MM.1S (cell line): ENCODE data around the gene MEIOSIN.

ENCODE experiments used
- DNase-seq: peaks from one replicate; pipeline ENCODE4 v3.0.0-alpha.2; 2015
- H2AFZ ChIP-seq: fragments of 300-600 bp; sonication (generic); 2 replicates; pipeline ENCODE4 v1.6.0; 2016; ENCODE audit warnings: antibody characterized with exemption, low read length
- H3F3A ChIP-seq: fragments of 300-600 bp; sonication (generic); 2 replicates; pipeline ENCODE4 v1.6.1; 2016; ENCODE audit warnings: mild to moderate bottlenecking, antibody characterized with exemption, low read length, moderate library complexity, mixed read lengths; ENCODE audit not compliant: insufficient read depth
- H3K27ac ChIP-seq: fragments of 300-600 bp; sonication (generic); 2 replicates; pipeline ENCODE4 v1.5.1; 2016; ENCODE audit warnings: mild to moderate bottlenecking, low read length
- H3K27me3 ChIP-seq: fragments of 300-600 bp; sonication (generic); replicated peaks from 2 replicates; pipeline ENCODE4 v1.6.0; 2016; ENCODE audit warnings: low read length; ENCODE audit not compliant: insufficient read depth
- H3K36me3 ChIP-seq: fragments of 300-600 bp; sonication (generic); replicated peaks from 2 replicates; pipeline ENCODE4 v1.6.1; 2016; ENCODE audit warnings: mild to moderate bottlenecking, low read length, mixed read lengths; ENCODE audit not compliant: insufficient read depth
- H3K4me1 ChIP-seq: fragments of 300-600 bp; sonication (generic); 2 replicates; pipeline ENCODE4 v1.6.1; 2016; ENCODE audit warnings: low read length, mixed read lengths
- H3K4me2 ChIP-seq: fragments of 300-600 bp; sonication (generic); 2 replicates; pipeline ENCODE4 v1.6.0; 2016; ENCODE audit warnings: low read depth, low read length
- H3K4me3 ChIP-seq: fragments of 300-600 bp; sonication (generic); 2 replicates; pipeline ENCODE4 v1.5.1; 2016; ENCODE audit warnings: low read length, mixed read lengths
- H3K79me2 ChIP-seq: fragments of 300-600 bp; sonication (generic); 2 replicates; pipeline ENCODE4 v1.6.1; 2016; ENCODE audit warnings: mixed run types, low read length, mixed read lengths
- H3K9ac ChIP-seq: fragments of 300-600 bp; sonication (generic); 2 replicates; pipeline ENCODE4 v1.6.1; 2016; ENCODE audit warnings: low read length, mixed read lengths
- H3K9me2 ChIP-seq: fragments of 300-600 bp; sonication (generic); replicated peaks from 2 replicates; pipeline ENCODE4 v1.6.1; 2016; ENCODE audit warnings: mild to moderate bottlenecking, low read length, mixed read lengths; ENCODE audit not compliant: insufficient read depth
- H3K9me3 ChIP-seq: fragments of 300-600 bp; sonication (generic); replicated peaks from 2 replicates; pipeline ENCODE4 v1.6.1; 2016; ENCODE audit warnings: mild to moderate bottlenecking, low read length, mixed read lengths; ENCODE audit not compliant: insufficient read depth
- H4K20me1 ChIP-seq: fragments of 300-600 bp; sonication (generic); 2 replicates; pipeline ENCODE4 v1.6.1; 2016; ENCODE audit warnings: mild to moderate bottlenecking, low read length, moderate library complexity, mixed read lengths; ENCODE audit not compliant: insufficient read depth
- EZH2 ChIP-seq: fragments of 300-600 bp; sonication (generic); optimal IDR thresholded peaks from 2 replicates; pipeline ENCODE3; 2017; ENCODE audit warnings: low read depth, mild to moderate bottlenecking, antibody characterized with exemption, low read length, mixed read lengths
- EZH2phosphoT487 ChIP-seq: fragments of 300-600 bp; sonication (generic); IDR thresholded peaks from 2 replicates; pipeline ENCODE4 v1.6.1; 2018; ENCODE audit warnings: antibody characterized with exemption, low read length
- TF ChIP-seq, protein P1 (sequence below): fragments of 300-600 bp; sonication (generic); IDR thresholded peaks from 2 replicates; pipeline ENCODE4 v1.5.1; 2016; ENCODE audit warnings: antibody characterized with exemption, low read length, mixed read lengths

Gene MEIOSIN

GRCh38 chr19:45715139-45715538 is 18.1 kb upstream of the MEIOSIN start:
- Histone ChIP-seq H3F3A (peaks cover 13% of the 10 kb centered on the region; the same call in 1 of the 2 replicates), H3K9me2 (no peaks in the 10 kb centered on the region), H3K4me3 (no peak overlapping the region), H3K4me2 (no peak overlapping the region), H3K27me3 (no peaks in the 10 kb centered on the region), H3K9ac (no peak overlapping the region), H4K20me1 (no peaks in the 10 kb centered on the region), H2AFZ (no peak overlapping the region), H3K4me1 (peaks cover 14% of the 10 kb centered on the region), H3K27ac (no peak overlapping the region), H3K9me3 (no peaks in the 10 kb centered on the region), H3K36me3 (no peaks in the 10 kb centered on the region), H3K79me2 (peaks cover 80% of the 10 kb centered on the region)
- TF ChIP-seq, protein P1, sequence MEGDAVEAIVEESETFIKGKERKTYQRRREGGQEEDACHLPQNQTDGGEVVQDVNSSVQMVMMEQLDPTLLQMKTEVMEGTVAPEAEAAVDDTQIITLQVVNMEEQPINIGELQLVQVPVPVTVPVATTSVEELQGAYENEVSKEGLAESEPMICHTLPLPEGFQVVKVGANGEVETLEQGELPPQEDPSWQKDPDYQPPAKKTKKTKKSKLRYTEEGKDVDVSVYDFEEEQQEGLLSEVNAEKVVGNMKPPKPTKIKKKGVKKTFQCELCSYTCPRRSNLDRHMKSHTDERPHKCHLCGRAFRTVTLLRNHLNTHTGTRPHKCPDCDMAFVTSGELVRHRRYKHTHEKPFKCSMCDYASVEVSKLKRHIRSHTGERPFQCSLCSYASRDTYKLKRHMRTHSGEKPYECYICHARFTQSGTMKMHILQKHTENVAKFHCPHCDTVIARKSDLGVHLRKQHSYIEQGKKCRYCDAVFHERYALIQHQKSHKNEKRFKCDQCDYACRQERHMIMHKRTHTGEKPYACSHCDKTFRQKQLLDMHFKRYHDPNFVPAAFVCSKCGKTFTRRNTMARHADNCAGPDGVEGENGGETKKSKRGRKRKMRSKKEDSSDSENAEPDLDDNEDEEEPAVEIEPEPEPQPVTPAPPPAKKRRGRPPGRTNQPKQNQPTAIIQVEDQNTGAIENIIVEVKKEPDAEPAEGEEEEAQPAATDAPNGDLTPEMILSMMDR, result no peak
- TF ChIP-seq EZH2phosphoT487, result no peak
- no peak for TF ChIP-seq EZH2
- no peak for DNase-seq

GRCh38 chr19:45716359-45717130 is 16.7 kb upstream of the MEIOSIN start:
- peaks cover 69% of the 10 kb centered on the region for H3K79me2 ChIP-seq
- H3K27ac ChIP-seq, result peak overlapping the region; percentile 40; the same call in 1 of the 2 replicates
- H3K9me2 ChIP-seq, result no peaks in the 10 kb centered on the region
- peaks cover 10% of the 10 kb centered on the region; the same call in 1 of the 2 replicates for H3F3A ChIP-seq
- H3K27me3 ChIP-seq, result no peaks in the 10 kb centered on the region
- H3K36me3 ChIP-seq, result no peaks in the 10 kb centered on the region
- peaks cover 14% of the 10 kb centered on the region for H3K4me1 ChIP-seq
- no peaks in the 10 kb centered on the region for H4K20me1 ChIP-seq
- H3K4me3 ChIP-seq, result peak overlapping the region; percentile 78
- peak; percentile 30 for DNase-seq
- H3K4me2 ChIP-seq, result peak overlapping the region; percentile 88
- H2AFZ ChIP-seq, result peak overlapping the region; percentile 67
- peak overlapping the region; percentile 75 for H3K9ac ChIP-seq
- TF ChIP-seq, protein P1, result no peak
- TF ChIP-seq EZH2 (no peak), EZH2phosphoT487 (no peak)
- no peaks in the 10 kb centered on the region for H3K9me3 ChIP-seq

- Histone ChIP-seq H3K27ac (peak overlapping the region; percentile 67; the same call in 1 of the 2 replicates), H3K4me3 (peak overlapping the region; percentile 78), H3K36me3 (no peaks in the 10 kb centered on the region), H3K27me3 (no peaks in the 10 kb centered on the region), H3K9me2 (no peaks in the 10 kb centered on the region), H3K4me1 (peaks cover 14% of the 10 kb centered on the region), H3K79me2 (peaks cover 66% of the 10 kb centered on the region), H3F3A (peaks cover 10% of the 10 kb centered on the region; the same call in 1 of the 2 replicates), H3K4me2 (peak overlapping the region; percentile 88), H2AFZ (peak overlapping the region; percentile 67), H4K20me1 (no peaks in the 10 kb centered on the region), H3K9me3 (no peaks in the 10 kb centered on the region), H3K9ac (peak overlapping the region; percentile 75)
- DNase-seq, result peak; percentile 99
- TF ChIP-seq EZH2phosphoT487 (no peak), EZH2 (no peak)
- TF ChIP-seq, protein P1, result no peak; the same call in 1 of the 2 replicates
Measured at GRCh38 chr19:45717131-45717982, 15.9 kb upstream of the MEIOSIN start.
